Stomach (tissue), 9 donors: ENCODE measurements around the gene MAPT. TPM values are rescaled to one million over a fixed set of nuclear protein-coding genes. Genes with fewer than 3 reads are reported as not detected.

ENCODE experiments used
- DNase-seq, 2 donors: peaks; one replicate each; pipeline versions ENCODE4 v3.0.0 to v3.0.0-alpha.2; 2013 to 2019
- H3K27ac ChIP-seq, 5 donors: fragments of 200-600 bp in 4 of 5; sonication (generic) in 4 of 5; one replicate each; pipeline ENCODE4 v1.5.1; 2013 to 2019; ENCODE audit warnings: mild to moderate bottlenecking in 1 of 5, moderate library complexity in 1 of 5
- H3K27me3 ChIP-seq, 3 donors: fragments of 200-600 bp; sonication (generic); one replicate each; pipeline ENCODE4 v1.5.1; 2017 to 2019; ENCODE audit warnings: mixed run types in 1 of 3
- H3K36me3 ChIP-seq, 4 donors: fragments of 200-600 bp; sonication (generic); 1 replicate in 3 of 4; 2 replicates in 1 of 4; pipeline ENCODE4 v1.5.1; 2016 to 2019
- H3K4me1 ChIP-seq, 4 donors: fragments of 200-600 bp; sonication (generic); one replicate each; pipeline ENCODE4 v1.5.1; 2016 to 2019
- H3K4me3 ChIP-seq, 4 donors: fragments of 200-600 bp; sonication (generic) in 3 of 4; one replicate each; pipeline ENCODE4 v1.5.1; 2016 to 2019; ENCODE audit warnings: mild to moderate bottlenecking in 1 of 4
- H3K9me3 ChIP-seq, 4 donors: fragments of 200-600 bp; sonication (generic); one replicate each; pipeline ENCODE4 v1.5.1; 2016 to 2019
- CTCF ChIP-seq, 7 experiments: fragments of 450-650 bp in 4 of 7; fragments of 200-600 bp in 3 of 7; sonication (generic) in 3 of 7; IDR thresholded peaks; one replicate each; pipeline ENCODE4 v1.5.1; 2016 to 2019; ENCODE audit warnings: antibody characterized with exemption in 7 of 7, control low read depth in 2 of 7, mild to moderate bottlenecking in 1 of 7
- EP300 ChIP-seq: sonication (generic); formaldehyde crosslinking; IDR thresholded peaks from one replicate; pipeline ENCODE4 v1.6.1; 2017; ENCODE audit warnings: antibody characterized with exemption
- POLR2A ChIP-seq, 4 donors: fragments of 450-650 bp; IDR thresholded peaks; one replicate each; pipeline ENCODE4 v1.6.1; 2016; ENCODE audit warnings: antibody characterized with exemption in 4 of 4, control low read depth in 2 of 4, mild to moderate bottlenecking in 1 of 4, moderate library complexity in 1 of 4
- POLR2AphosphoS5 ChIP-seq, 3 donors: sonication (generic); formaldehyde crosslinking; IDR thresholded peaks; one replicate each; pipeline ENCODE4 v1.6.1; 2016; ENCODE audit warnings: antibody characterized with exemption in 3 of 3
- WGBS, 5 donors: extraction: QIAGEN DNeasy Blood & Tissue Kit in 3 of 5; methylation state at CpG; one replicate each; pipeline versions ENCODE4 v1.1.5 to v1.1.7; 2013 to 2018; 5-methylcytosine and 5-hydroxymethylcytosine counted together
- intact Hi-C: fragments of 100-400 bp; cut with DNase I; formaldehyde crosslinking; loops from one replicate; pipeline ENCODE4 v1.15.1; 2023; ENCODE audit warnings: low total_unique reads
- polyA plus RNA-seq, 3 donors: library from polyadenylated mRNA; stranded (reverse); fragments of 200-250 nt; gene quantifications; one replicate each; pipeline ENCODE4 v1.2.3, GENCODE V29; 2013
- total RNA-seq, 5 donors: library from RNA; depleted of rRNA; stranded (reverse); fragments of >200 nt; gene quantifications; one replicate each; pipeline versions ENCODE4 v1.1.0 to v1.2.3, GENCODE V29; 2014 to 2016
- donor health status: healthy with polysubstance abuse.
- donor health status: Bipolar disorder and iron deficiency.
- donor health status: healthy.

The MAPT gene
- total and polyA plus RNA-seq, 8 donors = 0.44 to 4.1 (median 1.7) TPM; not detected in 1

GRCh38 chr17:45970659-45971058, 76.3 kb downstream of the MAPT start:
- Histone ChIP-seq H3K9me3 (no peaks in the 10 kb centered on the region), H3K36me3 (no peaks in the 10 kb centered on the region), H3K27me3 (peaks cover 0 to 11% (median 5%) of the 10 kb centered on the region in 3 donors), H3K4me3 (no peak overlapping the region), H3K4me1 (peaks cover 0 to 5% (median 0%) of the 10 kb centered on the region in 4 donors), H3K27ac (no peak overlapping the region)
- WGBS, 5 donors = 94 to 100% (median 98%) methylated on average over 3 of the region's 3 CpGs
- TF ChIP-seq POLR2A (IDR thresholded peaks at IDR 0.05) = no peak
- no peak for TF ChIP-seq EP300
- TF ChIP-seq POLR2AphosphoS5 (IDR thresholded peaks at IDR 0.05) = no peak
- no peak for TF ChIP-seq CTCF (IDR thresholded peaks at IDR 0.05)
- intact Hi-C loops = no loop called here
- DNase-seq = no peak

- Histone ChIP-seq H3K36me3 (no peaks in the 10 kb centered on the region), H3K4me3 (no peak overlapping the region), H3K9me3 (no peaks in the 10 kb centered on the region), H3K4me1 (no peaks in the 10 kb centered on the region), H3K27me3 (peaks cover 0 to 14% (median 5%) of the 10 kb centered on the region in 3 donors), H3K27ac (no peak overlapping the region)
- TF ChIP-seq POLR2AphosphoS5 (IDR thresholded peaks at IDR 0.05) (no peak), CTCF (IDR thresholded peaks at IDR 0.05) (no peak), EP300 (no peak), POLR2A (IDR thresholded peaks at IDR 0.05) (no peak)
- DNase-seq = no peak
- intact Hi-C loops = no loop called here
- 44 to 62% (median 52%) methylated on average over 12 to 14 of the region's 14 CpGs for WGBS, 5 donors
These were observed 77.4 kb downstream of the MAPT start for GRCh38 chr17:45971698-45972141.

- no peaks in the 10 kb centered on the region for H3K4me1 ChIP-seq
- 86 to 98% (median 92%) methylated on average over 3 of the region's 3 CpGs for WGBS, 5 donors
- H3K4me3 ChIP-seq = no peak overlapping the region
- no peaks in the 10 kb centered on the region for H3K9me3 ChIP-seq
- H3K36me3 ChIP-seq = no peaks in the 10 kb centered on the region
- peaks cover 0 to 14% (median 1%) of the 10 kb centered on the region in 3 donors for H3K27me3 ChIP-seq
- intact Hi-C loops = no loop called here
- H3K27ac ChIP-seq = no peak overlapping the region
- TF ChIP-seq POLR2A (IDR thresholded peaks at IDR 0.05) = no peak
- no peak for TF ChIP-seq POLR2AphosphoS5 (IDR thresholded peaks at IDR 0.05)
- no peak for TF ChIP-seq CTCF (IDR thresholded peaks at IDR 0.05)
- no peak for TF ChIP-seq EP300
- no peak for DNase-seq
These were observed 78.2 kb downstream of the MAPT start for GRCh38 chr17:45972531-45972930.

- 62 to 75% (median 64%) methylated on average over 12 of the region's 12 CpGs for WGBS, 5 donors
- TF ChIP-seq EP300 = no peak
- TF ChIP-seq POLR2A (IDR thresholded peaks at IDR 0.05) = no peak
- no peak for TF ChIP-seq CTCF (IDR thresholded peaks at IDR 0.05)
- no peak for TF ChIP-seq POLR2AphosphoS5 (IDR thresholded peaks at IDR 0.05)
- no peak overlapping the region for H3K4me3 ChIP-seq
- H3K27me3 ChIP-seq = peaks cover 0 to 14% (median 0%) of the 10 kb centered on the region in 3 donors
- no peaks in the 10 kb centered on the region for H3K9me3 ChIP-seq
- H3K36me3 ChIP-seq = no peaks in the 10 kb centered on the region
- H3K4me1 ChIP-seq = no peaks in the 10 kb centered on the region
- DNase-seq = peak in 1 of 2 donors; percentile 76
- H3K27ac ChIP-seq = no peak overlapping the region
- intact Hi-C loops = no loop called here
These were observed 78.9 kb downstream of the MAPT start for GRCh38 chr17:45973099-45973780.
